ENCODE measurements around the gene PLEKHM3.

- TF ChIP-seq CTCF (IDR thresholded peaks at IDR 0.05 in 4 of 5, conservative IDR thresholded peaks at IDR 0.05 in 1 of 5) (no peak), POLR2A (IDR thresholded peaks at IDR 0.05) (no peak)
Observed at GRCh38 chr2:208042450-208042849, 17.1 kb upstream of the PLEKHM3 start.

All from gastrocnemius medialis (tissue), 4 donors.